HG03442 (cell line): ENCODE results near the gene ZDHHC14.
"Not testable (repeated sequence)": the region's sequence is repeated elsewhere in the genome, so short reads cannot be mapped to it uniquely, and the experiment has no call there.

ENCODE experiments used
- ATAC-seq: cut with Tn5 transposase; IDR thresholded peaks from one replicate; pipeline ENCODE4 v1.9.1; 2021; ENCODE audit warnings: mild to moderate bottlenecking, moderate library complexity; ENCODE audit not compliant: unreplicated experiment

The ZDHHC14 gene

DNA sequence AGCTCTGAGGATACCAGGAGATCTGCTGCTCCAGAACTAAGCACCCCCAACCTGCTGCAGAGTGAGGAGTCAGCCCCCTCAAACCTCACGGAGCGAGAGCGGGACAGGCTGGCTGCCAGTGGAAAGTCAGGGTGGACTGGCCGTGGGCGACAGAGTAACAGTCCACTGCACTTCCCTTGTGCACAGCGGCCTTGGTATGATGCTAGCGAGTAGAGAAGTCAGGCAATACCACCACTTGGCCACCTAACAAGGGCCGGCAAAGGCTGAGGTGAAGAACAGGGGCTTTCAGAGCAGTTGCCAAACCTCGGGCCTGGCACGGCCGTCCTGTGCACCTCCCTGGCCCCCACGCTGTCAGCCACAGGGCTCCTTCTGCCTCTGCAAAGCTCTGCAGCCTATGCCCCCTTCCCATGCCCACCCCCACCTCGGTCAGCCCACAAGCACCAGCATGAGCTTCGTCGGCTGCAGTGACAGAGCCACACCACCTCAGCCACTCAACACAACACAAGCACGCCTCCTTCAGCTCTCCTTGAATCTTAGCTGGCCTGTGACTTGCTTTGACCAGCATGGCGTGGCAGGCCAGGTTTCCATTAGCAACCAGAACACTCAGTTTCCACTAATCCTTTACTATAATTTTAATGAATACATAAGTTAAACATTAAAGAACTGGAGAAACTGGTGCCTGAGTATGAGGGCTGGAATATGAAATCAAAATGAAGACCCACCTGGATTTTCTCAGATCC, 314.5 kb downstream of the ZDHHC14 start:
- no peak for ATAC-seq

GRCh38 chr6:157699777-157700636, 319.0 kb downstream of the ZDHHC14 start:
- no peak for ATAC-seq

- ATAC-seq = not testable (repeated sequence)
These were observed 325.4 kb downstream of the ZDHHC14 start for GRCh38 chr6:157706351-157706750.

GRCh38 chr6:157706883-157707282, 325.9 kb downstream of the ZDHHC14 start:
- ATAC-seq = no peak

DNA sequence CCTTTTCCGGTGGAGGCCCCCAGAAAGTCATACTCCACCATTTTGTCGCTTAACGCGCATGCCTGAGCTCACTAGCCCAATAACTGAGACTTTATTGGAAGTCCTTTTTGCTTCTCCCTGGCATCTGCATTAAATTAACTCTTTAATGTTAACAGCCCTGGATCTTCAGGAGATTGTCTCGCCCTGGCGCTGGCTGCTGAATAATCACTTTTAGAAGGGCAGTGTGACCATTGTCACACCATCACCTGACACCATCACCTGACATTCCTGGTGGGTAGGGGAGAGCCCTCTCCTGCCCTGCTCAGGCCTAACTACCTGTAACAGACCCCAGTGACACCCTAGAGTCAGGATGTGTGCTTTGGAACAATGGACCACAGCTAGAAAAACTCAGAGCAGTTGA, 326.6 kb downstream of the ZDHHC14 start:
- no peak for ATAC-seq

- no peak for ATAC-seq
These were observed 327.2 kb downstream of the ZDHHC14 start for GRCh38 chr6:157708239-157708638.

GRCh38 chr6:157708933-157709332, 327.9 kb downstream of the ZDHHC14 start:
- no peak for ATAC-seq

DNA sequence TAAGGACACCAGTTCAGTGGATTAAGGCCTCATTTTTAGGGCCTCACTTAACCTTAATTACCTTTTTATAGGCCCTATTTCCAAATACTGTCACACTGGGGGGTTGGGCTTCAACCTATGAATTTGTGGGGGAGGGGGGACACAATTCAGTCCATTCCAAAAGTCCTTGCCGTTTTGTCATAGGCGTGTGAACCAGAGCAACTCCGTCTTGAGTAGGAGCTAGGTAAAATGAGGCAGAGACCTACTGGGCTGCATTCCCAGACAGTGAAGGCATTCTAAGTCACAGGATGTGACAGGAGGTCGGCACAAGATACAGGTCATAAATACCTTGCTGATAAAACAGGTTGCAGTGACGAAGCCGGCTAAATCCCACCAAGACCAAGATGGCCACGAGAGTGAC, 328.6 kb downstream of the ZDHHC14 start:
- no peak for ATAC-seq

GRCh38 chr6:157710604-157711003, 329.6 kb downstream of the ZDHHC14 start:
- ATAC-seq = no peak

GRCh38 chr6:157711060-157711459, 330.1 kb downstream of the ZDHHC14 start:
- no peak for ATAC-seq

DNA sequence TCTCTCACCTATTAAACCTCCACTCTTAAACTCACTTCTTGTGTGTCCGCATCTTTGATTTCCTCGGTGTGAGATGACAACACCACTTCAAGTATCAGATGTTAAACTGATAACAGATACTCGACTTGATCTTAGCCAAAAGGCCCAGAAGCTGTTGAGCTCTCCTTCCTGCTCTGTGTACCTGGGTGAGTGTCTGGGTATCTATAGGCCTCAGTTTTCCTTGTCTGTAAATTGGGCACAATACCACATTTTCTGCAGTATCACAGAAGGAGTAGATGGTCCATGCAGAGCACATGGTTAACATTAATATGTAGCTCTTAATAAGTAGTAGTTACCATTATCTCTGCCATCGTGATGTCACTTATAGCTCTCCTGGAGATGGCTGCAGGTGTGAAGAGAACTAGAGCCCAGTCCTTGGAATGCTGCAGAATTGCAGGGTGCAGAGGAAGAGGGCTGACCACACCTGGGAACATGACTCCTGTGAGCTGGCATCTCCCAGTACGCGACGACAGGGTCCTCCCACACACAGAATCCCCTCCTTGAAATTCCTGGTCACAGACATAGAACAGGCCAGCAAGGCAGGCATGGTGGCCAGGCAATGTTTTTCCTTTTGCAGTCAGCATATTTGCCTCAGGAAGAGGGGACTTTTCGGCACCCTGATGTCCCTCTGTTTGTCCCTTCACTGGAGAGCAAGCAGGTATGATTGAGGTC, 331.8 kb downstream of the ZDHHC14 start:
- ATAC-seq = no peak

DNA sequence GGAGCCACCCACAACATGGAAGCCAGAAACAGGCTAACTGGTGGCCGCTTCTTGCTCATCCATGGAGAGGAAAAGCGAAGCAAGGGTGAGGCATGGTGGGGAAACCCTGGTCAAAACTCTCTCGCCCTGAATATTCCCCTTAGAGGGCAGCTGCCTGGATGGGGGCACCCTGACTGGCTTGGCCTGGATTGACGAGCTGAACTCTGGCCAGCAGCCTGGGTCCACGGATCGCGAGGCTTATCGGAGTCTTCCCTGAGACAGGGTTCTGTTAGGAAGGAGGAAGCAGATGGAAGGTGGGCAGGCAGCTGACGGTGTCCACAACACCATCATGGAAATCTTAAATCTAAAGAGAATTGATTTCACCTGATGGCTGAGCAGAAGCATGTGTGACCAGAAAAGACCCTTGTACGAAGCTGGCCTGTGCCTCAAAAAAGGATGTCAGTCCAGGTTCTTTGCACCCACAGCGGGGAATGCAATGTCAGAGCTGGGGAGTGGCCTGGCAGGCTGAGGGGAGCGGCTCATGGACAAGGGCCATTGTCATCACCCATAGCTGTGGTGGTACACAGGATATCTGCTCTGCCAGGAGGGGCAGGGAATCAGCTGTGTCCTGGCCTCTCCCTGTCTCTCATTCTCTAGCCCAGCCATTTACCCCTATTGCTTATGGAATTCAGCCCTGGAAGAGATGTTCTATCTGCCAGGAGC, 332.6 kb downstream of the ZDHHC14 start:
- ATAC-seq = no peak

DNA sequence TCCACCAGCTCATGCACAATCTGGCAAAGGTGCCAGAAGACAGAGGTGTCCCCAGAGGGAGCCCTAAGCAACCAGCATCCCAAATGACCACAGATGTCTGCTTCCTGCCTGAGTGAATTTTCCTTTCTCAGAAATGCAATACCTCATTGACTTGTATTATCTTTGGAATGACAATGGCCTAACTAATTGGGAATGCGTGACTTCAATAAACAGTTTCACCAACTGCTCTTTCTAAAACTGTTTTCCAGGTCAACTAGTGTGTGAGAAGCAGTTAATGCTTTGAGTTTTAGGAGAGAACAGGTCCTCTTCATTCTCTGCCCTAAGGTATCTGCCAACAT, 333.1 kb downstream of the ZDHHC14 start:
- ATAC-seq = no peak

DNA sequence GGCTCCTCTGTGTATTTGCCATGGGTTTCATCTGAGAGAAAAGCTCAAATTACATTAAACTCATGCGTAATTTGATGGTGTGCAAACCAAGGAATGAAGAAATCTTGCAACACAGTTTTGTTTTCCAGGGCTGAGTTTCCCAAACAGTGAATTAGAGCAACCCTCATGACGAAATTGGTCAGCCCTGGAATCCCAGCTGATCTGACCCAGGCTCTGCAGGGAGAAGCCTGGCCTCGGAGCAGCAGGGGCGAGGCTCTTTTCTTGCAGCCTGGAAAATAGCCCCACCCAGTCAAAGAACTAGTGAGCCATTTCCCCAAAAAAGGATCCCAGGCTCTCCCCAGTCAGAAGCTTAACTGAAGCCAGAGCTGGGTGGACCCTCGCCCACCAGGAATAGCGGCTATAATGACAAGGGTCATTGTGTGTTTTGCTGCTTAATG, 334.8 kb downstream of the ZDHHC14 start:
- ATAC-seq = no peak

DNA sequence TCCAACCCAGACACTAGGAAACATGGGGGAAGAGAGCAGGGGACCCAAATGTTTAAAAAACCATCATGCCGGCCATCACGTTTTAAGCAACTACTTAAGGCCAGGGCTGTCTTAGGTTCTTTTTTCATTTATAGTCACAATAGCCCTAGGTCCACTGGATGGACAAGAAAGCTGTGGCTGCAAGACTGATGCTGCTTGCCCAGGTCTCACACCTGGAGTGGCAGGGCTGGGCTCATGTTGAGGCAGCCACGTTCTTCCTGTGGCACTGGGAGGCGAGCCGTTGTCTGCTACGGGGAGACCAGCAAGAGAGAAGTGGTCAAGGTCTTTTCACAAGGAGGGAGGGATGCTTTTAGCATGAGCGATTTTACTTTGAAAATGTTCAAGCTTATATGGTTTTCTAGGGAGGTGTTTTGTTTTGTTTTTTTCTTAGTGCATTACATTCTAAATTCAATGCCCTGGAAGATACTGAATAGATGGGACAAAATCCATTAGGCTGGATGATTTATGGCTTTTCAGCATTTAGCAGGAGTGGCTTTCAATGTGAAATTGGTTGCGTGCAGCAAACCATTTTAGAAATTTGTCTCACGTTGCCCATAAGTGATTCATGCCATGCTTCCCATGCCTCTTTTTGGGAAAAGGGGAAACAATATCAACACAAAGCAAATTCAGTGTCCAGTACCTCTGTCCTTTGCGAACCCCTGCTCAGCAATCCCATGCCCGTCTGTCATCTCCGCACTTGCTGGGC, 335.4 kb downstream of the ZDHHC14 start:
- no peak for ATAC-seq

GRCh38 chr6:157717340-157717748, 336.4 kb downstream of the ZDHHC14 start:
- ATAC-seq = no peak

GRCh38 chr6:157718503-157719187, 337.7 kb downstream of the ZDHHC14 start:
- no peak for ATAC-seq

GRCh38 chr6:157720964-157721363, 340.0 kb downstream of the ZDHHC14 start:
- ATAC-seq = not testable (repeated sequence)

DNA sequence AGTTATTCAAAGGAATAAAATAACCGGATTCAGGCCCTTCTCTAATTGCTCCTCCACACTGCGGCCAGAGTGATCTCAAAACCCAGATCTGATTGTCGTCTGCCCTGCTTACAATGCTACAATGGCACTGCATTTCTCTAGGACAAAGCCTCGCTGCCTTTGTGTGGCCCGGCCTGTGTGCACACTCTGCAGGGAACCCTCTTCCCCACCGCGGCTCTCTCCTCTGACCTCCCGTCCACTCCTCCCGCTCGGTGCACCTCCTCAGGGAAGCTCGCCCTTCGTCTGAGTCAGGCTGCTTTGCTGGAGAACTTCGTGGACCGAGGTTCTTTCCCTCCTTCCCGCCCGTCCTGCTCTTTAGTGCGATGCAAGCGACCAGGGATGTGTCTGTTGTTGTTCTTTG, 340.4 kb downstream of the ZDHHC14 start:
- no peak for ATAC-seq

DNA sequence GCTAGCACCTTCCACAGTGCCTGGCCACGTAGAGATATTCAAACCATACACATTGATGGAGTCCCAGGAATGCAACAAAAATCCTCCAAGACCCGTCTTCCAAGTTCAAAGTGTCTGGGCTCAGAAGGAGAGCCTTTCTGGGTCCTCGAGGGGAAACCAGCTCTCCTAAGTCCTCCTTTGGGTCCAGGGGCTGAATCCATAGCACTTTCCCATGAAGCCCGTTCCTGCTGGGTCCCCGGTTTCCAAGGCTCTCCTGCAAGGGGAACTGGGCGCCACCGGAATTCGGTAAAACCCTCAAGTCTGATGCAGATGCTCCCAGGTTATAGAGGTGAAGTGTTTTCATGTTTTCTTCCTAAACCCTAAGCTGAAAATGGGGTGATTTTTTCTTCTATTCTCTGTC, 340.8 kb downstream of the ZDHHC14 start:
- no peak for ATAC-seq
